Fibroblast of mammary gland (primary cell): ENCODE results near the gene CD14.

Source experiments
- DNase-seq: peaks from one replicate; pipeline ENCODE4 v3.0.0-alpha.2; 2010; ENCODE audit warnings: low read depth
- H3K4me3 ChIP-seq: 2 replicates; pipeline ENCODE4 v1.5.1; 2011; ENCODE audit warnings: low read depth, mild to moderate bottlenecking, low read length, moderate library complexity; ENCODE audit not compliant: control insufficient read depth
- CTCF ChIP-seq: conservative IDR thresholded peaks from 2 replicates; pipeline ENCODE4 v1.5.1; 2011; ENCODE audit warnings: low read depth, low read length, inconsistent platforms; ENCODE audit not compliant: control insufficient read depth, insufficient read depth

The CD14 gene

GRCh38 chr5:140633021-140633471 lies at the start of gene CD14:
TSS of gene CD14 (minus strand) at chr5:140633175. CDS start at chr5:140633071, 104 bp downstream.
- peak within 1 kb of the TSS; percentile 47 for H3K4me3 ChIP-seq
- DNase-seq: peak; percentile 57
- TF ChIP-seq CTCF: peak; percentile 0

- no peak overlapping the region for H3K4me3 ChIP-seq
- no peak for DNase-seq
- TF ChIP-seq CTCF: no peak
Measured at GRCh38 chr5:140678993-140679392, 46.0 kb upstream of the CD14 start.

GRCh38 chr5:140677947-140678346 lies 45.0 kb upstream of the CD14 start:
- TF ChIP-seq CTCF: no peak
- no peak overlapping the region for H3K4me3 ChIP-seq
- DNase-seq: no peak

GRCh38 chr5:140674629-140675028 lies 41.7 kb upstream of the CD14 start:
- no peak overlapping the region for H3K4me3 ChIP-seq
- no peak for TF ChIP-seq CTCF
- DNase-seq: no peak

GRCh38 chr5:140674211-140674610 lies 41.2 kb upstream of the CD14 start:
- no peak for TF ChIP-seq CTCF
- no peak for DNase-seq

GRCh38 chr5:140673187-140673976 lies 40.4 kb upstream of the CD14 start, which contains the start of gene DND1:
TSS of gene DND1 (minus strand) at chr5:140673576. CDS start at chr5:140673542, 34 bp downstream.
- no peak for DNase-seq
- no peak for TF ChIP-seq CTCF
- peak within 1 kb of the TSS; percentile 1 for H3K4me3 ChIP-seq

More at GRCh38 chr5:140674211-140674610, 41.2 kb upstream of the CD14 start:
- H3K4me3 ChIP-seq: no peak overlapping the region
